SK-N-MC (cell line): ENCODE data around the gene CTTN.

Experiments used
- DNase-seq: peaks from one replicate; pipeline ENCODE4 v3.0.0-alpha.2; 2011; ENCODE audit warnings: low read depth, low spot score
- H3K27ac ChIP-seq: fragments of 200-600 bp; sonication (generic); 2 replicates; pipeline ENCODE4 v1.5.1; 2016; ENCODE audit warnings: mixed run types
- H3K36me3 ChIP-seq: fragments of 200-600 bp; sonication (generic); 2 replicates; pipeline ENCODE4 v1.6.1; 2017; ENCODE audit warnings: antibody characterized with exemption, low read length, mixed read lengths; ENCODE audit not compliant: insufficient read depth
- H3K4me3 ChIP-seq: fragments of 200-600 bp; sonication (generic); 2 replicates; pipeline ENCODE4 v1.5.1; 2016
- H3K9ac ChIP-seq: fragments of 200-600 bp; sonication (generic); 2 replicates; pipeline ENCODE4 v1.8.0; 2017; ENCODE audit warnings: mixed run types, mixed read lengths; ENCODE audit not compliant: insufficient read length
- H3K9me3 ChIP-seq: fragments of 200-600 bp; sonication (generic); 2 replicates; pipeline ENCODE4 v1.6.1; 2017; ENCODE audit warnings: low read depth, mild to moderate bottlenecking, antibody characterized with exemption, low read length, moderate library complexity, mixed read lengths
- EZH2 ChIP-seq: fragments of 200-600 bp; sonication (generic); IDR thresholded peaks from one replicate; pipeline ENCODE4 v1.6.1; 2017; ENCODE audit warnings: antibody characterized with exemption
- FOXP2 ChIP-seq: optimal IDR thresholded peaks from 2 replicates; pipeline ENCODE3; 2011; ENCODE audit warnings: mild to moderate bottlenecking, moderate library complexity; ENCODE audit not compliant: insufficient read depth; ENCODE audit errors: extremely low read length, control extremely low read depth
- POLR2AphosphoS5 ChIP-seq: IDR thresholded peaks from 2 replicates; pipeline ENCODE4 v1.6.1; 2012; ENCODE audit warnings: mild to moderate bottlenecking, low read depth, low read length, borderline replicate concordance

CTTN gene

DNA sequence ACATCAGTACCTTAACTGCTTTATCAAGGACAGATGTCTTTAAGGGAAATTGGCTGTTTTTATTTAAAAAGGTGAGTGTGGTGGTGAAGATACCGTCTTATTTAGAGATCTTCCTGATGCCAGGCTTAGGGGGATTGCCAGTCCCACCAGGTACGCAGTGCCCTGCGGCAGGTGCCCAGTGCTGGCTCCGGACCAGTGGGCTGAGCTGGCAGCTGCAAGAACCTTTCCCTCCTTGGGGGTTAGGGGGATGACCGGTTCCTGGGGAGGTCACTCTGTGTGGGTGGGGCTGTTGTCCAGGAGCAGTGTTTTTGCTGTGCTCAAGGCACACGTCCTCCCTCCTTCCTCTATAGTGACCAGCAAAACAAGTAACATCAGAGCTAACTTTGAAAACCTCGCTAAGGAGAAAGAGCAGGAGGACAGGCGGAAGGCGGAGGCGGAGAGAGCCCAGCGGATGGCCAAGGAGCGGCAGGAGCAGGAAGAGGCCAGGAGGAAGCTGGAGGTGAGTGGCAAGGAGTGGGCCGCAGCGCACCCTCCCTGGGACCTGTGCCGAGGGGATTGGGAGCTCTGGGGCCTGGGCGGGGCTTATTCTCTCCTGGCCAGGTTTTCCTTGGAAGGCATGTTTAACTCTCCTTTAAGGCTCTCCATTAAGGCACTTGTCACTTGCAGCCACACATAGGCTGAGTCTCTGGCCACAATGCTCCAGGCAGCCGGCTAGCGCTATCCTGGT, 30.5 kb downstream of the CTTN start:
- no peak overlapping the region for H3K4me3 ChIP-seq
- no peaks in the 10 kb centered on the region for H3K9me3 ChIP-seq
- DNase-seq = no peak
- H3K9ac ChIP-seq = no peak overlapping the region
- H3K36me3 ChIP-seq = peaks cover 49% of the 10 kb centered on the region; the same call in 1 of the 2 replicates
- no peak for TF ChIP-seq EZH2
- no peak for TF ChIP-seq FOXP2
- TF ChIP-seq POLR2AphosphoS5 = no peak
- no peak overlapping the region for H3K27ac ChIP-seq

GRCh38 chr11:70429428-70429705, 31.0 kb downstream of the CTTN start:
- Histone ChIP-seq H3K4me3 (no peak overlapping the region), H3K27ac (no peak overlapping the region), H3K9ac (no peak overlapping the region), H3K36me3 (peaks cover 50% of the 10 kb centered on the region; the same call in 1 of the 2 replicates), H3K9me3 (no peaks in the 10 kb centered on the region)
- DNase-seq = no peak
- TF ChIP-seq POLR2AphosphoS5 = no peak
- no peak for TF ChIP-seq EZH2
- no peak for TF ChIP-seq FOXP2

DNA sequence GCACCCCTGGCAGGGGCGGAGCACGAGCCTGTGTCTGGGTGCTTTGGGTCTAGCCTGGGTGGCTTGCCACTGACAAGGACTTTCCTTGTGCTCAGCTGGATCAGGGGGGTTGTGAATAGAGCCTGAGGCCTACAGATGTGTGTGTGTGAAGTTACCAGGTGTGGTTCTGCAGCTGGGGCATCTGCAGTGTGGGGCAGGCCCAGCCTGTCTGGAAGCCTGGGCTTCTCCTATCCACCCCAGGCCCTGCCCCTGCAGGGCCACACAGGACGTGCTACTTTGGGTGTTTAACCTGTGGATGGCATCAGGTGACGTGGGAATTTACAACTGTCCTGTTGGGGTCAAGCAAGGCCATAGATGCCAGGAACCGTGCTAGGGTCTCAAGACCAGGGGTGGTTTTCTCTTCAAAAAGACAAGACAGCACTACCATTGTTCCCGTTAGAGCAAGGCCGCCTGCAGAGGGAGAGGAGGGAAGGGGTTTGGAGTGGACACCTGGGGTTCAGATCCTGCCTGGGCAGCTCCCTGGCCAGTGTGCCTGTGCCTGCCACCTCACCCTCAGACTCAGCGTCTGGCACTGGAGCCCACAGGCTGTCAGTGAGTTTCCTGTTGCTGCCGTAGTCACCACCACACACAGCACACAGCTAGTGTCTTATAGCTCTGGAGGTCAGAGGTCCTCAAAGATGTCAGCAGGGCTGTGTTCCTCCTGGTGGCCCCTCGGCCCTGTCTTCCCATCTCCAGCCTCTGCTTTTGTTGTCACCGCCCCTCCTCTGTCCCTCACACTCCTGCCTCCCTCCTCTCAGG, 31.6 kb downstream of the CTTN start:
- no peaks in the 10 kb centered on the region for H3K9me3 ChIP-seq
- H3K4me3 ChIP-seq = no peak overlapping the region
- TF ChIP-seq EZH2 (no peak), FOXP2 (no peak), POLR2AphosphoS5 (no peak)
- no peak for DNase-seq
- no peak overlapping the region for H3K9ac ChIP-seq
- no peak overlapping the region for H3K27ac ChIP-seq
- peaks cover 54% of the 10 kb centered on the region; the same call in 1 of the 2 replicates for H3K36me3 ChIP-seq

- Histone ChIP-seq H3K36me3 (peaks cover 64% of the 10 kb centered on the region; the same call in 1 of the 2 replicates), H3K9ac (no peak overlapping the region), H3K9me3 (no peaks in the 10 kb centered on the region), H3K27ac (no peak overlapping the region), H3K4me3 (no peak overlapping the region)
- DNase-seq = no peak
- TF ChIP-seq POLR2AphosphoS5 = no peak
- TF ChIP-seq EZH2 = no peak
- no peak for TF ChIP-seq FOXP2
Measured at GRCh38 chr11:70430671-70431574, 32.6 kb downstream of the CTTN start.

- H3K9ac ChIP-seq = no peak overlapping the region
- H3K36me3 ChIP-seq = peaks cover 70% of the 10 kb centered on the region; the same call in 1 of the 2 replicates
- no peak for DNase-seq
- no peak overlapping the region for H3K4me3 ChIP-seq
- no peak for TF ChIP-seq POLR2AphosphoS5
- no peak for TF ChIP-seq FOXP2
- no peaks in the 10 kb centered on the region for H3K9me3 ChIP-seq
- no peak overlapping the region for H3K27ac ChIP-seq
Measured at GRCh38 chr11:70431611-70432010, 33.3 kb downstream of the CTTN start.

- no peak overlapping the region for H3K9ac ChIP-seq
- DNase-seq = no peak
Measured at GRCh38 chr11:70432065-70432464, 33.7 kb downstream of the CTTN start.

DNA sequence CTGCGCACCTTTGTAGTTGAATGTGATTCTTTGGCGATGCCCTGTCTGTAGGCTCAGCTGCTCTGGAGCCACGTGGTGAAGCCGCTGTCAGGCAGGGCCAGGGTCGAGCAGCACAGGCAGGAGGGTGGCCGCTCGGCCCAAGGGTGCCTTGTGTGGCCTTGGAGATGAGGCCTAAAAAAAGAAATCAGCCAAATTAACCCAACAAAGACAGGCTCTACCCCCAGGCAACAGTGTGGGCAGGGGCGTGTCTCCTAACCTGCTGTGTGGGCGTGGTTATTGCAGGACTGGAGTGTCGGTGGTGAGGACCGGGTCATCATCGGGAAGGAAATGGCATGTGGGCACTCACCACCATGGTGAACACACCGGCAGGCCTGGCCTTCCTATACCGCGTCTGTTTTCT, 34.3 kb downstream of the CTTN start:
- Histone ChIP-seq H3K4me3 (no peak overlapping the region), H3K9me3 (no peaks in the 10 kb centered on the region), H3K36me3 (peaks cover 71% of the 10 kb centered on the region; the same call in 1 of the 2 replicates), H3K9ac (no peak overlapping the region), H3K27ac (no peak overlapping the region)
- DNase-seq = no peak
- TF ChIP-seq FOXP2 = no peak

More at GRCh38 chr11:70432065-70432464, 33.7 kb downstream of the CTTN start:
- peaks cover 74% of the 10 kb centered on the region; the same call in 1 of the 2 replicates for H3K36me3 ChIP-seq
- H3K4me3 ChIP-seq = no peak overlapping the region
- TF ChIP-seq FOXP2 = no peak
- no peak for TF ChIP-seq POLR2AphosphoS5
- TF ChIP-seq EZH2 = no peak
- no peak overlapping the region for H3K27ac ChIP-seq
- no peaks in the 10 kb centered on the region for H3K9me3 ChIP-seq

DNA sequence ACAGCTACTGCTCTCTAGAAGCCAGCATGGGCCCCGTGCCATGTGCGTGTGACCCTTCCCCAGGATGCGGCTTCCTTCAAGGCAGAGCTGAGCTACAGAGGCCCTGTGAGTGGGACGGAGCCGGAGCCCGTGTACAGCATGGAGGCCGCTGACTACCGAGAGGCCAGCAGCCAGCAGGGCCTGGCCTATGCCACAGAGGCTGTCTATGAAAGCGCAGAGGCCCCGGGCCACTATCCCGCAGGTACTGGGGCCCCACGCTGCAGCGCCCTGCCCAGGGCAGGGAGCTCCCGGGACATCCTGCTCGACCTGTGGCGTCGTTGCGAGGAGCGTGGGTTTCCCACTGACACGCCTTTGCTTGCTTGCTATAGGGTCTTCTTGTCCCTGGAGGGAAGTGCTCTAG, 34.7 kb downstream of the CTTN start:
- Histone ChIP-seq H3K9me3 (no peaks in the 10 kb centered on the region), H3K9ac (no peak overlapping the region), H3K4me3 (no peak overlapping the region), H3K36me3 (peaks cover 69% of the 10 kb centered on the region; the same call in 1 of the 2 replicates), H3K27ac (no peak overlapping the region)
- no peak for DNase-seq
- TF ChIP-seq POLR2AphosphoS5 = no peak
- TF ChIP-seq EZH2 = no peak
- TF ChIP-seq FOXP2 = no peak
